Muscle of leg (tissue), 11 donors: ENCODE measurements around the gene PARVB. TPM values are rescaled to one million over a fixed set of nuclear protein-coding genes. Genes with fewer than 3 reads are reported as not detected.

Experiments used
- DNase-seq: peaks from one replicate; pipeline ENCODE4 v3.0.0; 2013
- H3K27ac ChIP-seq: one replicate; pipeline ENCODE4 v1.5.1; 2013; ENCODE audit warnings: mild to moderate bottlenecking, low read length, control low read depth
- H3K27me3 ChIP-seq: one replicate; pipeline ENCODE4 v1.6.1; 2013; ENCODE audit warnings: low read length; ENCODE audit not compliant: control insufficient read depth, insufficient read depth
- H3K36me3 ChIP-seq: one replicate; pipeline ENCODE4 v1.6.1; 2013; ENCODE audit warnings: low read length; ENCODE audit not compliant: control insufficient read depth, insufficient read depth
- H3K4me1 ChIP-seq: one replicate; pipeline ENCODE4 v1.6.1; 2013; ENCODE audit warnings: low read length; ENCODE audit not compliant: control insufficient read depth, insufficient read depth
- H3K4me3 ChIP-seq: one replicate; pipeline ENCODE4 v1.5.1; 2013; ENCODE audit warnings: low read length, control low read depth
- H3K9me3 ChIP-seq: replicated peaks from 2 replicates; pipeline ENCODE4 v1.6.1; 2013; ENCODE audit warnings: low read depth, low read length; ENCODE audit not compliant: control insufficient read depth
- WGBS: methylation state at CpG from one replicate; pipeline ENCODE4 v1.1.5; 2013; ENCODE audit warnings: missing lambda C conversion rate; ENCODE audit not compliant: insufficient coverage; 5-methylcytosine and 5-hydroxymethylcytosine counted together
- polyA plus RNA-seq, 8 donors: library from polyadenylated mRNA; unstranded; fragments of 120-200 nt; gene quantifications; one replicate each; pipeline versions ENCODE4 v1.2.1 to v1.2.3, GENCODE V29; 2013; ENCODE audit warnings: inconsistent platforms in 1 of 8, low replicate concordance in 1 of 8; ENCODE audit not compliant: insufficient read length in 8 of 8, insufficient read depth in 1 of 8
- total RNA-seq: library from RNA; stranded (reverse); fragments of 120-200 nt; gene quantifications from one replicate; pipeline ENCODE4 v1.2.4, GENCODE V29; 2013

The PARVB gene
- total and polyA plus RNA-seq, 9 donors: 31.5 to 52.0 (median 43.8) TPM

GRCh38 chr22:44117746-44118145 lies 93.6 kb downstream of the PARVB start:
- peaks cover 5% of the 10 kb centered on the region for H3K9me3 ChIP-seq
- DNase-seq: peak; percentile 62
- H3K4me3 ChIP-seq: no peak overlapping the region
- 40% methylated on average over 1 of the region's 3 CpGs for WGBS
- peaks cover 9% of the 10 kb centered on the region for H3K36me3 ChIP-seq
- H3K27me3 ChIP-seq: no peaks in the 10 kb centered on the region
- no peak overlapping the region for H3K27ac ChIP-seq
- H3K4me1 ChIP-seq: no peaks in the 10 kb centered on the region

GRCh38 chr22:44118645-44119315 lies 94.7 kb downstream of the PARVB start:
- Histone ChIP-seq H3K27me3 (no peaks in the 10 kb centered on the region), H3K27ac (no peak overlapping the region), H3K36me3 (peaks cover 9% of the 10 kb centered on the region), H3K9me3 (peaks cover 5% of the 10 kb centered on the region), H3K4me3 (no peak overlapping the region), H3K4me1 (no peaks in the 10 kb centered on the region)
- no peak for DNase-seq
- 74% methylated on average over 9 of the region's 12 CpGs for WGBS

GRCh38 chr22:44119669-44120313 lies 95.7 kb downstream of the PARVB start:
- Histone ChIP-seq H3K27me3 (no peaks in the 10 kb centered on the region), H3K4me3 (no peak overlapping the region), H3K27ac (no peak overlapping the region), H3K9me3 (peaks cover 5% of the 10 kb centered on the region), H3K36me3 (peaks cover 9% of the 10 kb centered on the region), H3K4me1 (no peaks in the 10 kb centered on the region)
- DNase-seq: no peak
- 84% methylated on average over 23 of the region's 23 CpGs for WGBS

GRCh38 chr22:44120314-44120704 lies 96.2 kb downstream of the PARVB start:
- H3K27me3 ChIP-seq: no peaks in the 10 kb centered on the region
- H3K4me1 ChIP-seq: no peaks in the 10 kb centered on the region
- H3K4me3 ChIP-seq: no peak overlapping the region
- H3K9me3 ChIP-seq: peaks cover 5% of the 10 kb centered on the region
- 60% methylated on average over 2 of the region's 8 CpGs for WGBS
- no peak overlapping the region for H3K27ac ChIP-seq
- DNase-seq: no peak
- peaks cover 9% of the 10 kb centered on the region for H3K36me3 ChIP-seq

- Histone ChIP-seq H3K4me3 (no peak overlapping the region), H3K27ac (no peak overlapping the region), H3K27me3 (no peaks in the 10 kb centered on the region), H3K9me3 (peaks cover 20% of the 10 kb centered on the region), H3K36me3 (peaks cover 2% of the 10 kb centered on the region), H3K4me1 (peaks cover 6% of the 10 kb centered on the region)
- no peak for DNase-seq
- 89% methylated on average over 6 of the region's 6 CpGs for WGBS
These were observed 101.3 kb downstream of the PARVB start for GRCh38 chr22:44125421-44125820.

GRCh38 chr22:44126807-44127206 lies 102.7 kb downstream of the PARVB start:
- Histone ChIP-seq H3K27me3 (no peaks in the 10 kb centered on the region), H3K4me1 (peaks cover 6% of the 10 kb centered on the region), H3K27ac (no peak overlapping the region), H3K36me3 (peaks cover 7% of the 10 kb centered on the region), H3K4me3 (no peak overlapping the region), H3K9me3 (peaks cover 15% of the 10 kb centered on the region)
- 90% methylated on average over 1 of the region's 2 CpGs for WGBS
- DNase-seq: no peak

- no peak for DNase-seq
These were observed 103.3 kb downstream of the PARVB start for GRCh38 chr22:44127356-44127755.

GRCh38 chr22:44128958-44129618 lies 105.0 kb downstream of the PARVB start:
- no peak for DNase-seq
- no peak overlapping the region for H3K4me3 ChIP-seq
- H3K27ac ChIP-seq: no peak overlapping the region
- peaks cover 19% of the 10 kb centered on the region for H3K36me3 ChIP-seq
- peaks cover 15% of the 10 kb centered on the region for H3K9me3 ChIP-seq
- 63% methylated on average over 16 of the region's 19 CpGs for WGBS
- no peaks in the 10 kb centered on the region for H3K27me3 ChIP-seq
- peaks cover 6% of the 10 kb centered on the region for H3K4me1 ChIP-seq

More at GRCh38 chr22:44127356-44127755, 103.3 kb downstream of the PARVB start:
- H3K4me1 ChIP-seq: peaks cover 6% of the 10 kb centered on the region
- H3K27me3 ChIP-seq: no peaks in the 10 kb centered on the region
- WGBS: 18% methylated on average over 1 of the region's 1 CpG
- H3K9me3 ChIP-seq: peaks cover 15% of the 10 kb centered on the region
- no peak overlapping the region for H3K27ac ChIP-seq
- H3K4me3 ChIP-seq: no peak overlapping the region
- peaks cover 8% of the 10 kb centered on the region for H3K36me3 ChIP-seq

- H3K36me3 ChIP-seq: peaks cover 23% of the 10 kb centered on the region
- peak; percentile 72 for DNase-seq
- H3K27me3 ChIP-seq: no peaks in the 10 kb centered on the region
- peaks cover 15% of the 10 kb centered on the region for H3K9me3 ChIP-seq
- H3K27ac ChIP-seq: no peak overlapping the region
- WGBS: 69% methylated on average over 4 of the region's 8 CpGs
- no peak overlapping the region for H3K4me3 ChIP-seq
- H3K4me1 ChIP-seq: peaks cover 8% of the 10 kb centered on the region
These were observed 105.5 kb downstream of the PARVB start for GRCh38 chr22:44129619-44129976.

GRCh38 chr22:44130076-44130711 lies 106.1 kb downstream of the PARVB start:
- Histone ChIP-seq H3K27ac (no peak overlapping the region), H3K4me1 (peaks cover 12% of the 10 kb centered on the region), H3K27me3 (no peaks in the 10 kb centered on the region), H3K36me3 (peaks cover 28% of the 10 kb centered on the region), H3K9me3 (peaks cover 15% of the 10 kb centered on the region), H3K4me3 (no peak overlapping the region)
- no peak for DNase-seq
- 75% methylated on average over 10 of the region's 12 CpGs for WGBS
